Ishikawa (cell line): ENCODE measurements around the gene PIEZO2.

Source experiments
- CEBPB ChIP-seq: IDR thresholded peaks from 2 replicates; pipeline ENCODE4 v1.6.1; 2012
- CREB1 ChIP-seq: IDR thresholded peaks from 2 replicates; pipeline ENCODE4 v1.6.1; 2012; ENCODE audit warnings: low read depth
- EGR1 ChIP-seq: IDR thresholded peaks from 2 replicates; pipeline ENCODE4 v1.6.1; 2012
- EP300 ChIP-seq: IDR thresholded peaks from 2 replicates; pipeline ENCODE4 v1.6.1; 2012; ENCODE audit warnings: borderline replicate concordance
- FOXM1 ChIP-seq: IDR thresholded peaks from 2 replicates; pipeline ENCODE4 v1.6.1; 2012; ENCODE audit warnings: low read depth, borderline replicate concordance
- NFIC ChIP-seq: IDR thresholded peaks from 2 replicates; pipeline ENCODE4 v1.6.1; 2012
- RAD21 ChIP-seq: IDR thresholded peaks from 2 replicates; pipeline ENCODE4 v1.6.1; 2012; ENCODE audit warnings: low read depth
- REST ChIP-seq: IDR thresholded peaks from 2 replicates; pipeline ENCODE4 v1.6.1; 2012; ENCODE audit warnings: low read depth, mild to moderate bottlenecking
- TAF1 ChIP-seq: IDR thresholded peaks from 2 replicates; pipeline ENCODE4 v1.6.1; 2012; ENCODE audit warnings: low read depth, mild to moderate bottlenecking
- TCF12 ChIP-seq: IDR thresholded peaks from 2 replicates; pipeline ENCODE4 v1.6.1; 2012; ENCODE audit warnings: low read depth
- TEAD4 ChIP-seq: IDR thresholded peaks from 2 replicates; pipeline ENCODE4 v1.6.1; 2012
- USF1 ChIP-seq: IDR thresholded peaks from 2 replicates; pipeline ENCODE4 v1.6.1; 2012
- YY1 ChIP-seq: IDR thresholded peaks from 2 replicates; pipeline ENCODE4 v1.6.1; 2012; ENCODE audit warnings: low read depth
- ZBTB7A ChIP-seq: IDR thresholded peaks from 2 replicates; pipeline ENCODE4 v1.6.1; 2012; ENCODE audit warnings: low read depth
- TF ChIP-seq, protein P1 (sequence below): IDR thresholded peaks from 2 replicates; pipeline ENCODE4 v1.6.1; 2012

Gene PIEZO2

GRCh38 chr18:10760986-10761385 lies 388.4 kb downstream of the PIEZO2 start:
- TF ChIP-seq RAD21 (no peak), CEBPB (no peak), TEAD4 (no peak), YY1 (no peak), TAF1 (no peak), EGR1 (no peak)
- TF ChIP-seq, protein P1, sequence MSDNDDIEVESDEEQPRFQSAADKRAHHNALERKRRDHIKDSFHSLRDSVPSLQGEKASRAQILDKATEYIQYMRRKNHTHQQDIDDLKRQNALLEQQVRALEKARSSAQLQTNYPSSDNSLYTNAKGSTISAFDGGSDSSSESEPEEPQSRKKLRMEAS = no peak

GRCh38 chr18:10759241-10759640 lies 390.1 kb downstream of the PIEZO2 start:
- TF ChIP-seq NFIC (no peak), FOXM1 (no peak), TAF1 (no peak), CREB1 (no peak), USF1 (no peak)

- TF ChIP-seq, protein P1 = no peak
Measured at GRCh38 chr18:10757946-10758345, 391.4 kb downstream of the PIEZO2 start.

DNA sequence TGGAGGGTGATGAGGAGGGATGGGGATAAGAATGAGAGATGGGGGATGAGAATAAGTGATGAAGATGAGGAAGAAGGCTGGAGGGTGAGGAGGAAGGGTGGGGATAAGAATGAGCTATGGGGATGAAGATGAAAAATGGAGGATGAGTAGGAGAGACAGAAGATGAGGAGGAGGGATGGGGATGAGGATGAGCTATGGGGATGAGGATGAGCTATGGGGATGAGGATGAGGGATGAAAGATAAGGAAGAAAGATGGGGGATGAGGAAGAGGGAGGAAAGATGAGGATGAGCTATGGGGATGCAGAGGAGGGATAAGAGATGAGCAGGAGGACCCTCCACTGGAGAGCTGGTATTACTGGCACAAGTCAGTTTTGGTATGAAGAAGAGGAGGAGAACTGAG lies 392.0 kb downstream of the PIEZO2 start:
- TF ChIP-seq YY1 = no peak
- TF ChIP-seq FOXM1 = no peak
- no peak for TF ChIP-seq RAD21
- no peak for TF ChIP-seq CEBPB
- TF ChIP-seq ZBTB7A = no peak
- TF ChIP-seq REST = no peak

- TF ChIP-seq RAD21 = no peak
- no peak for TF ChIP-seq REST
- no peak for TF ChIP-seq CEBPB
- no peak for TF ChIP-seq CREB1
- TF ChIP-seq, protein P1 = no peak
Measured at GRCh38 chr18:10755855-10756254, 393.5 kb downstream of the PIEZO2 start.

GRCh38 chr18:10754128-10754527 lies 395.2 kb downstream of the PIEZO2 start:
- TF ChIP-seq CREB1 (no peak), YY1 (no peak), RAD21 (no peak), REST (no peak), NFIC (no peak), TEAD4 (no peak), EP300 (no peak)

- TF ChIP-seq EP300 (no peak), NFIC (no peak), TCF12 (no peak), TAF1 (no peak), ZBTB7A (no peak), EGR1 (no peak), YY1 (no peak), USF1 (no peak)
- TF ChIP-seq, protein P1 = no peak
Measured at GRCh38 chr18:10752382-10752781, 397.0 kb downstream of the PIEZO2 start.
